HG03354 (cell line): Measurements from ENCODE around the gene IL19.

Source experiments
- ATAC-seq: cut with Tn5 transposase; IDR thresholded peaks from one replicate; pipeline ENCODE4 v1.9.1; 2021; ENCODE audit warnings: mild to moderate bottlenecking; ENCODE audit not compliant: unreplicated experiment, poor library complexity, severe bottlenecking

The IL19 gene, protein sequence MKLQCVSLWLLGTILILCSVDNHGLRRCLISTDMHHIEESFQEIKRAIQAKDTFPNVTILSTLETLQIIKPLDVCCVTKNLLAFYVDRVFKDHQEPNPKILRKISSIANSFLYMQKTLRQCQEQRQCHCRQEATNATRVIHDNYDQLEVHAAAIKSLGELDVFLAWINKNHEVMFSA

DNA sequence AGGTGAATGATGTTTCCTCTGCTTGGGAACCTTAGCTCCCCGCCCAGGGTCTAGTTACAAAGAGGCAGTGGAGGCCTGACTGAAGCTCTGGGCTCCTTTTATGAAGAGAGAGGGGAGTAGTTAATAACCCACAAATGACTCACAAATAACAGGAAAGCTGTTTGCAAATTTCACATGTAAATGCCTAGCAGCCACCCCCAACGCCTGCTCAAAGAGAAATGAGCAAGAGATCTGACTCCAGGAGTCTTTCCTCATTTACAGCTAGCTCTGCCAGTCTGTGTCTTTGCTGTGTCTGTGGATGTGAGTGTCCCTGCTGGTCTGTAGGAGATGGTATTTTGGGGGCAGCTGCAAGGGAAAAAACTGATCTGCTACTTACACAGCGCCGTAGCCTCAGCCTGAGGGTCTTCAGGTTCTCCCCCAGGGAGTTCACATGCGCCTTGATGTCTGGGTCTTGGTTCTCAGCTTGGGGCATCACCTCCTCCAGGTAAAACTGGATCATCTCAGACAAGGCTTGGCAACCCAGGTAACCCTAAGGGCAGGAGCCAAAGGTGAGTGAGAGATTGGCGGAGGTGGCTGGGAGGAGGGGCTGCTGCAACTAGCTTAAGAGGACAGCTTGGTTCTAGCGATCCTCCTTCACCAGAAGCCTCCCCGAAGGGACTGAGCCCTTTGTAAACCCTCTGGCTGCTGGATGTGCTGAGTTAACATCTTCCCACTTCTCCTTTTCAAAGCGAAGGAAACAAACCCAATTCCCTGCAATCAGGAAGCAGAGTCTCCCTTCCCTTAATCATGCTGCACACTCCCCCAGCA is at the start of gene IL19:
TSS of gene IL19 (plus strand) at position 243 of the 807 bp plus-strand sequence. CDS start 65,890 bp downstream, outside the sequence.
- peak; percentile 35 for ATAC-seq

DNA sequence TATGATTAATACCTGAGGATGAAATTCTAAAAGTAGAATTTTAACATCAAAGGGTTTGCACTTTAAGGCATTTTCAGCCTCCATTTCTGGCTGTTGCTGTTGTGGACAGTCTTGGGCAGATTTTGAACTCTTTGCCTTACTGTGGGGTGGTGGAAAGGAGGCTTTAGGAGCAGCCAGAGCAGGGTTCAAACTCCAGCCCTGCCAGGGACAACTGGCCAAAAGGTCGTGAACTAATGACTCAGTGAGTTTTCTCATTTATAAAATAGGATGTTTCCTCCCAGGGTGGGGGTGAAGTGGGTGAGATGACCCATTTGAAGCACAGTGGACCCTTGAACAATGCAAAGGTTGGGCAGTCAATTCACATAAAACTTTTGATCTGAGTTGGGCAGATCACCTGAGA is 49.1 kb upstream of the IL19 start:
- no peak for ATAC-seq

DNA sequence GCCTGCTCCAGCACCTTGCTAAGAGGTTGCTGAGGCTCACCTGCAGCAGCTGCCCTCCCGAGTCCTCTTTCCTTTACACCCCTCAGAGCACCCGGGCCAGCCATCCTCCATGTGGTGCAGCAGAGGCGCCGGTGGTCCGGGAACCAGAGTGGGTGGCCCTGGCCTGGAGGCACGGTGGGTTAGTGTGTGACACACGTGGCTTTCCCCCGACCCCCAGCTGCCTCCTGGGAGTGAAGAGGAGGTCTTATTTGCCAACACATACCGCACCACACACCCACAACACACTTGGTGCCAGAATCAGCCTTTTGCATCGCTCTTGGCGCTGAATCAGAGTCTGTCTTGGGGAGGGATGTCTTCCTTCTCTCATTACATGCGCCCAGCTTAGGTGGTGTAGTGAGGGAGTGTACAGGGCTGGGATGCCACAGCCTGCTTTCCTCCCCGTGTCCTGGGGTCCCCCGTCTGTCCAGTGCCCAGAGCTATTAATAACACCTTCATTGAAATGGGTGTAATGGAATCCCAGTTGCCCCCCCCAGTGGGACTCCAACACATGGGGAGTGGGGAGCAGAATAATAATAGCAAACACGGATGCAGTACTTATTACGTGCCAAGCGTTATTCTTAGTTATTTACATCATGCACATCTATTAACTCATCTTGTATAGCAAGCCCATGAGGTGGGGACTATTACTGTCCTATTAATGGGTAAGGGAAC is 47.7 kb upstream of the IL19 start:
- ATAC-seq, result no peak

DNA sequence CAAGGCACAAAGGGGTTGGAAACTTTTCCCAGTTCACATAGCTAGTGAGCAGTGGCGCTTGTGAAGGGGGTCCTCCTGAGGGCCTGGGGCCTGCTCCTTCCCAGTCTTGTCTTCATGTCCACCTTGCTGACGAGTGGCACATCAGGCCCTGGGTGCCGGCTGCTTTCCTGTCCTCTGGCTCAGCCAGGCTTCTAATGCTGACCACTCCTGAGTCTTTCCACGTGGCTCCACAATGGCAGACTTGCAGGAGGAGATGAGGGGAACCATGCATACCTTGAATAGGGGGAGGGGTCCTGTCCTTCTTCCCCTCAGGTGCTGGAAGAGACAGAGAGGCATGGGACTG is 47.1 kb upstream of the IL19 start:
- no peak for ATAC-seq

DNA sequence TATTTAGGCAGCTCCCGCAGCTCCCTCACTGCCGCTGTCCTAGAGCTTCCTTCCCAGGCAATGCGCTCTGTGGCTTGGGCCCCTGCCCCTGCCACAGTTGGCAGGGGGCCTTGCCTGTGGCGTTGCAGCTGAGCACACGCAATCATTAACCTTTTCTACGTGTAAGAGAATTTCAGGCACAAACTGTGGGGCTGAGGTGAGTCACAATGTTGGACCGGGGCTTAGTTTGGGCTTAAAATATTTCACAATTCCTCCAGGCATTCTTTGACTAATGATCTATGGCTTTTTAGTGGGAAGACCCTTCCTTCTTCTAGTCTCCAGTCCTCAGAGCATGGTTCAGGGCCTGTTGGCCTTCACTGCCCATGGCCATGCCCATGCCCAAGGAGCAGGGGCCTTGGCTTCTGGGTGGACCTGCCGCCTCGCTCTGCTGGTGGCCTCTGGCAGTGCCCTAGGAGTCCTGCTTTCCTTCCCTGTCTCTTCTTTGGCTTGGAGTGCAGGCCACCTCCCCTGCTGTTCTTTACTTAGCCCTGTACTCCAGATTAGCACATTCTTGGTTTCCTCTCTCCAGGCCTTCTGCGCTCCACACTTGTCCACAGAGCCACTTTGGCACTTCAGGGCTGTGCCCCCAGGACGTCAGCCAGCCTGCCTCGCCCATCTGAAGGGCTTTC is 46.6 kb upstream of the IL19 start:
- ATAC-seq, result no peak

DNA sequence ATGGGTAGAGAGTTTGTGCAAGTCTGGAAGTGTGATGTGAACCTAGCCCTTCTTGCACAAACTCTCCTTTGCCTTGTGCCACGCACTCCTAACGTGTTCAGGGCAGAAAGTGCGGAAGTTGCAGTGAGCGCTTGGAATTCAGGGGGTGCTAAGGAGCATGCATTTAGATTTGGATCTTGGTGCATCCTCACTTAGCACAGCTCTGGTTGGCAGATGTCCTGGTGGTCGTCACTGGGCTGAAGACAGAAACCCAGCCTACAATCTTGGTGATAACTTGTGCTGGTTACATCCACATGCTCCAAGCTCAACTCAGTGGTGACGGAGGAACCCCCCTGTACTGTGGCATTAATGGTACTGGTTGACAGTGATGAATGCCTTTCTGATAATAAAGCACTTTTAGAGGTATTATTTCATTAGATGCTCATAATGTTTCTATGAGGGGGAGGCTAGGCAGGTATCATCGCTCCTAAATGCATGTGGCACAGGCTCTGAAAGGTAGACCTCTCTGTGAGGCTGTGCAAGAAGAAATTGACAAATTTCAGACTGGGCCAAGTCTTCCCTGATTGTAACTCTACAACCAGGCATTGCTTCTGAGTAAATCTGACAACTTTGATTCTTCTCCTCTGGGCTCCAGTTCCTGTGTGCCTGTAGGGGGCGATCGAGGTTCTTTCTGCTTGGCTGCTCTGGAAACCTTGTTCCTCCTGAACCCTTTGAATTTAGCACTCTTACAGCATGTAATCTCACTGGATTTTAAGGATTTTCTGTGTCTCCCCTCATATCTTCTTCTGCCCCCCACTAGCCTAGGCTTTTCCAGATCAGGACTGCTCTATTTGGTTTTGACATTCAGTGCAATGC is 45.2 kb upstream of the IL19 start:
- no peak for ATAC-seq

DNA sequence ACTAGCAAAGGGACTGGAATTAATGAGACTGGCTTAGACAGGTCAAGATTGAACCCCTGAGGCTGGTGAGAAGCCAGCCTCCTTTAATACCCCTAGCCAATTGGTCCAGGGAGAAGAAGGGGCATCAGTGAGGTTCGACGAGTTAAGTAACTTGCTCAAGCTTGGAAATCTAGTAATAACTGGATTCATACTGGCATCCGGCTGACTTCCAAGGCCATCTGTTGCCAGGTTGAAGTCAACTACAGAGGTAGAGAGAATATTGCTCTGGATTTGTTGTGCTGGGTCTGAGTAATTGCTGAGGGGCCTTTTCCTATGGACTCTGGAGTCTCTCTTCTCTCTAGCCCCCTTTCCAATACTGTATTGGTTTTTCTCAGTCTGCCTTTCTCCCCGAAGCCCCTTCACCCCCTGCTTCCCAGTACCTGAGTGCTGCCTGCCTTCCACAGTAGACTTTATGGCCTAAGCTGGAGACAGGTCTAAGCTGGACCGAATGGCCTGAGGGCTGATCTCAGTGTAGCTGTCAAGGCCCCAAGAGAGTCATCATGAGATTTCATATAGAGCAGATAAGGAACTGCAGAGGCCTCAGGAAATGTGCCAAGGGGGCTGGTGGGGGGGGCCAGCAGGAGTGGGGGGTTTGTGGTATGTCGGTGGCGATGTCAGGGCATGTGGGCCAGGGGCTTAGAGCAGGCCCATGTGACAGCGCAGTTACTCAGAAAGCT is 42.4 kb upstream of the IL19 start:
- ATAC-seq, result no peak

DNA sequence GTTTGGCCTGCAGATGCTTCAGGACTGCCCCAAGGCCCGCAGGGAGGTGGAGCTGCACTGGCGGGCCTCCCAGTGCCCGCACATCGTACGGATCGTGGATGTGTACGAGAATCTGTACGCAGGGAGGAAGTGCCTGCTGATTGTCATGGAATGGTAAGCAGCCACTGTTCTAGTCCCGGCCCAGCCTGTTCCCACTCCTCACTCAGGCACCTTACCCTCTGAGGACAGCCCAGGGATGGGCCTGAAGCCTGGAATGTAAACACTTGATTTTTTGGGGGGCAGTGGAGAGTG is 41.9 kb upstream of the IL19 start:
- no peak for ATAC-seq

DNA sequence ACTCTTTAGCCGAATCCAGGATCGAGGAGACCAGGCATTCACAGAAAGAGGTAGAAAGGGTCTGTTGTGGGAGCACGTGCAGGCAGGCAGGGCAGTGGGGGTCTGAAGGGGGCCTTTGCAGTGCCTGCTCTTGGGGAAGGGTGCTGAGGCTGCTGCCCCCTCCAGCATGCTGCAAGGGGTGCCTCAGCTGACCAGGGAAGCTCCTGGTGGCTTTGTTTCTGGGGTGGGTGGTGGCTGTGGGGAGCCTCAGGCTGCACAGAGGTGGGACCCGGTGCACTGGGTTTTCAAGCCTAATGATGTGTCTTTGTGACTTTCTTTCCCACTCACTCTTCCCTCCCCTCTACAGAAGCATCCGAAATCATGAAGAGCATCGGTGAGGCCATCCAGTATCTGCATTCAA is 41.5 kb upstream of the IL19 start:
- ATAC-seq, result no peak

DNA sequence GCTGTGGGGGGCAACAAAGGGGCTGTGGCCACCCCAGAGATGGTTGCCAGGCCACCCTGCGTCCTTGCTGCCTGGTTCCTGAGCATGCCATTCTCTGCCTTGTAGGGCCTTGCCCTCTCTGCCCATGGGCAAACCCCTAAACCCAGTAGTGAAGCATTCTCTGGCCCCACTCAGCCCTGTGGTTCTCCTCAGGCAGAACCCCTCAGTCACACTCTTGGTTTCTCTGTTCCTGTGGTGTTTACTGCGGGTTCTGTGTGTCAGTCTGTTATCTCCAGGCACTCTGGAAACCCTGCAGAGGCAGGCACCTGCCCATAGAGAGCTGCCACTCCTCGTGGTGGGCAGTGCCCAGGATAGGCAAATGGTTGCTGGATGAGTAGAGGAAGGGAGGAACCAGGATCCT is 41.1 kb upstream of the IL19 start:
- ATAC-seq, result no peak

DNA sequence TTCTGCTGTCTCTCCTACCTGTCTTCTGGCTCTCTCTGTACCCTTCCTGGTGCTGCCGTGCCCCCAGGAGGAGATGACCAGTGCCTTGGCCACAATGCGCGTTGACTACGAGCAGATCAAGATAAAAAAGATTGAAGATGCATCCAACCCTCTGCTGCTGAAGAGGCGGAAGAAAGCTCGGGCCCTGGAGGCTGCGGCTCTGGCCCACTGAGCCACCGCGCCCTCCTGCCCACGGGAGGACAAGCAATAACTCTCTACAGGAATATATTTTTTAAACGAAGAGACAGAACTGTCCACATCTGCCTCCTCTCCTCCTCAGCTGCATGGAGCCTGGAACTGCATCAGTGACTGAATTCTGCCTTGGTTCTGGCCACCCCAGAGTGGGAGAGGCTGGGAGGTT is 38.1 kb upstream of the IL19 start:
- no peak for ATAC-seq

DNA sequence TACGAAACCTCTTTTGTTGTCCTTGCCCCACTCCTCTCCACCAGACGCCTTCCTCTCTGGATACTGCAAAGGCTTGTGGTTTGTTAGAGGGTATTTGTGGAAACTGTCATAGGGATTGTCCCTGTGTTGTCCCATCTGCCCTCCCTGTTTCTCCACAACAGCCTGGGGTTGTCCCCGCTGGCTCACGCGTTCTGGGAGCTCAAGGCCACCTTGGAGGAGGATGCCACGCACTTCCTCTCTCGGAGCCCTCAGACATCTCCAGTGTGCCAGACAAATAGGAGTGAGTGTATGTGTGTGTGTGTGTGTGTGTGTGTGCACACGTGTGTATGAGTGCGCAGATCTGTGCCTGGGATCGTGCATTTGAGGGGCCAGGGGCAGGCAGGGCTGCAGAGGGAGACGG is 37.6 kb upstream of the IL19 start:
- no peak for ATAC-seq

DNA sequence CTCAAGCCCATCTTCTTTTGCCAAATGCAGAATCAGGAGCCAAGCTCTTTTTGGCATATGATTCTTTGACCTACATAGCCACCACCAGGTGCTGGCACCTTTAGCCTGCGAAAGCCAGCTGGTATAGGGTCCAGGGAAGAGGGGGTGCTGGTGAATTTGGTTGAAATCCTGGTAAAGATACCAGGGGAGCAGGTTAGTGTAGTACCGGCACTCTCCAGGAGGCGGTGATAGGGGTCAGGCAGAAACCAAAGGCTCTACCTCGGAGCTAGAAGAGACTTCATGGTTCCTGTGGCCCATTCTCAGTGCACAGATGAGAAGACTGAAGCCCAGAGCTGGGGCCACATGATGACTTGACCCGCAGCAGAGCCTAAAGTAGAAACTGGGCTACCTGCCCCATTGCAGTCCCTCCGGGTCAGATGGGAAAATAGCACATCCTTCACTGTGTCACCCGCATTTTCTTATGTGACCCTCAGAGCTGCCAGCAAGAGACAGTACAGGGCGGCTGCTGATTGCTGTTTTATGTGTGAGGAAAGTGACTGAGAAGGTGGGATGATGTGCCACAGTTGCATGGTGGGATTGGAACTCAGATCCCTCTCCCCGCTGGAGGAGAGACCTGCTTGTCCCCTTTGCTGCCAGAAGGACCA is 36.0 kb upstream of the IL19 start:
- ATAC-seq, result no peak

DNA sequence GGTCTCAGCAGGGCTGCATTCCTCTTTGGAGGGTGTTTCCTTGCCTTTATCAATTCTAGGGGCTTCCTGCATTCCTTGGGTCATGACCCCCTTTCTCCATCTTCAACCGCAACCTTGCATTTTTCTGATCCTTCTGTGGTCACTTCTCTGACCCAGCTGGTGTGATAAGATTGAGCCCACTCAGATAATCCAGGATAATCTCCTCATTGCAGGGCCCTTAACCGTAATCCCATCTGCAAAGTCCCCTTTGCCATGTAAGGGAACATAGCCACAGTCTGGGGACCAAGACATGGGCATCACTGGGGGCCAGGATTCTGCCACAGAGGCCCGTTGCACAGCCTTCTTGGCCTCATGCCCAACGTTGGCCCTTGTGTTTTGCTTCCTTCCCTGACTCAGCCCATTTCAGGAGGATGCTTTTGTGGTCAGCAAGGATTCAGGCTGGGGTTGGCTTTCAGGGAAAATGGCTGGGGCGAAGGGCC is 35.0 kb upstream of the IL19 start:
- no peak for ATAC-seq

DNA sequence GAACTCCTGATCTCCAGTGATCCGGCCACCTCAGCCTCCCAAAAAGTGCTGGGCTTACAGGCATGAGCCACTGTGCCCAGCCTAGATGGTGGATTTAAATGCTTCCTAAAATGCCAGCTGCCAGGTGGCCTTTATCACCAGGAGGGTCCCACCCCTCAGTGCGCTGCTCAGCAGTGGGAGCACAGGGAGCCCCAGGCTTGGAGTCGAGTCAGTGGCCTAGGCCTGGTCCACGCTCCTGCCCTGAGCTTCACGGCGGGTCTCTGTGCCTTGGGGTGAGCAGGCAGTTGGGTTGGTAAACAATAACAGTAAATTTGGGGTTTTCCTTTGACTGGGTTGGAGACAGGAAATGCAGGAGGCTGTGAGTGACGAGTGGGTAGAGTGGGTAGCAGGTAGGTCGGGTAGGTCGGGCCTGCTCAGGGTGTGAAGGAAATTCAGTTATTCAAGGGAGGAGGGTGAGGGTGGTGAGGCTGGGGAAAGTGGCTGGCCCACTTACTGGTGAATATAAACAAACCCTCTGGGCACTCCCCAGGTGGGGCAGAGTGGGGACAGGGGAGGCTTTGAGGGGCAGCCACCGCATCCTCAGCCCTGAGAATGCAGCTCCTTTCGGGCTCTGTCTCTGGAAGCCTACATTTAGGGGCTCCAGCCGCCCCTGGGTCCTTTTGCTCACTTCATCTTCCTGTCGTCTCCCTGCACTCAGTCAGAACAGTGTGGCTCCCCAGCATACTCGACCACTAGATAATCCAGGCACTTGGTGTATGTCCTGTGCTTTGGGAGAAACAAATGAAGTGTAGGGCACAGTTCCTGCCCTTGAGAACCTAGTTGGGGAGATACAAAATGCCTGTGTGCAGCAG is 33.5 kb upstream of the IL19 start:
- no peak for ATAC-seq

DNA sequence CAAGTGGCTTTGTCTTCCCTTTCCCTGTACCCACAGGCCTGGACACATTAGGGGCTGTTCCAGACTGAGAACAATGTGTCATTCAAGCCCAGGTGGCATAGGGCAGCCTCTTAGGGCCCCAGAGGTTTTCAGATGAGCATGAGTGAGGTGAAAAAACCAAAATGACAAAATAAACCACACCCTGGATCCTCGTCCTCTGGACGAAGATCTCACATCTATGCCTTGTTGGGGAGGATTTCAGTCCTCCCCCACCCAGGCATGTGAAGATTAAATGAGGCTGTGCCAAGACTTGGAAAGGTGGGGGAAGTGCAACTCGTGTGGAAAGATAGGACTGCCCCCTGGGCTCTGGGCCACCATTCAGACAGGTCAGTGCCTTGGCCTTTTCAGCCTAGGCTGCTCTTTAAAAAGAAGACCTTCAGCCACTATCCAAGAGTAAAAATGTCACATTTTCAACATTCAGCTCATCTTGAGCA is 32.8 kb upstream of the IL19 start:
- ATAC-seq, result peak; percentile 15
